Activated CD8-positive, alpha-beta T cell treated with anti-CD3 and anti-CD28 coated beads, Interleukin-2, amount 10 ng/mL, durations not matched to agents 7 days and 5 days (primary cell): Measurements from ENCODE around the gene SEPTIN1. TPM values are rescaled to one million over a fixed set of nuclear protein-coding genes. Genes with fewer than 3 reads are reported as not detected.

Source experiments
- ATAC-seq: fragments of 150-1000 bp; cut with Tn5 transposase; one replicate; pipeline ENCODE4 v1.10.0; 2021; ENCODE audit warnings: moderate library complexity
- CTCF ChIA-PET: fragments of 350-600 bp; sonication (Branson Sonifier 250); formaldehyde crosslinking; loops from one replicate; lab custom pipeline; 2021; ENCODE audit warnings: antibody characterized with exemption; lab: Charles Lee
- POLR2A ChIA-PET: fragments of 350-600 bp; sonication (Branson Sonifier 250); formaldehyde crosslinking; loops from one replicate; lab custom pipeline; 2021; ENCODE audit warnings: antibody characterized with exemption; lab: Charles Lee
- DNase-seq: peaks from one replicate; pipeline ENCODE4 v3.0.0-alpha.2; 2020
- H3K27ac Mint-ChIP-seq: one replicate; pipeline ENCODE4 v1.8.0; 2021; ENCODE audit warnings: mild to moderate bottlenecking, mixed read lengths
- H3K27me3 Mint-ChIP-seq: one replicate; pipeline ENCODE4 v1.8.0; 2021; ENCODE audit warnings: low read depth, mixed read lengths
- H3K36me3 Mint-ChIP-seq: one replicate; pipeline ENCODE4 v1.8.0; 2021; ENCODE audit warnings: low read depth, mixed read lengths
- H3K4me1 Mint-ChIP-seq: one replicate; pipeline ENCODE4 v1.8.0; 2021; ENCODE audit warnings: low read depth, mixed read lengths
- H3K4me3 Mint-ChIP-seq: one replicate; pipeline ENCODE4 v1.8.0; 2021; ENCODE audit warnings: mild to moderate bottlenecking, mixed read lengths
- H3K9me3 Mint-ChIP-seq: one replicate; pipeline ENCODE4 v1.8.0; 2022; ENCODE audit warnings: mixed read lengths; ENCODE audit not compliant: insufficient read depth
- total RNA-seq, 2 experiments: library from RNA; stranded (reverse); gene quantifications; one replicate each; pipeline ENCODE4 v1.2.3, GENCODE V29; 2021

SEPTIN1 gene
- total RNA-seq, 2 experiments from 2014 or later: 321 to 342 TPM

DNA sequence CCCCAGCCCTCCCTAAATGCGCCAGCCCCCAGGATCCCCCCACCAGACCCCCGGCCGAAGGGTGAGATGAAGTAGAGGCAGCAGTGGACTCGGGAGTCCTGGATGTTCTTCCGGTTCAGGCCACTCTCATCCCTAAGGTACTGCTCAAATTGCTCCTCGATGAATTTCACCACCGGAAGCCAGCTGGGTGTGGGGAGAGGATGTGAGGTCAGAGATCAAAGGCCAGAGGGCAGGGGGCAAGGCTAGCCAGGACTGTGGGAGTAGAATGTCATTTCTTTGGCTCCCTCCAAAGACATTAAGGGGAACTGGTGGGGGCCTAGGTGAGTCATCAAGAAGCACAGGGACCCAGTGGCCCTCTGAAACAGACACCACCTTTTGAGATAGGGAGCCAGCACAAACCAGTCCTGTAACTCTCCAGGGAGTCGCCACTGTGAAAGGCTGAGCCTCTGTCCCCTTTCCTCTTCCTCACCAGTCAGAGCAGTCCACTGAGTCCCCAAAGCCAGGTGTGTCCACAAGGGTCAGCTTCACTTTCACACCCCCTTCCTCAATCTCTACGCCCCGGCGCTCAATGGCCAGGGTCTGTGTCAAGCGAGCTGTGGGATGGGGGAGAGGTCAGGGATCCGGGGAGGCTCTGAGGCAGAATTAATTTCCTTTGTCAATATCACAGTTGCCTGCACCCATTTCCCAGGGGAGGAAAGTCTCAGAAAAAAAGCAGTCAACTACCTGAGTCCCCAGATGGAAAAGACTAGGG lies 895 bp downstream of the SEPTIN1 start:
- ATAC-seq: no peak
- POLR2A ChIA-PET: interaction anchor here (1.1 to 3.6 kb wide), 4 partner anchors 10 to 26 kb away, joined by 4 to 31 read pairs (median 18); partner anchors contain the start of genes TBC1D10B, ZNF48 and ZNF771

DNA sequence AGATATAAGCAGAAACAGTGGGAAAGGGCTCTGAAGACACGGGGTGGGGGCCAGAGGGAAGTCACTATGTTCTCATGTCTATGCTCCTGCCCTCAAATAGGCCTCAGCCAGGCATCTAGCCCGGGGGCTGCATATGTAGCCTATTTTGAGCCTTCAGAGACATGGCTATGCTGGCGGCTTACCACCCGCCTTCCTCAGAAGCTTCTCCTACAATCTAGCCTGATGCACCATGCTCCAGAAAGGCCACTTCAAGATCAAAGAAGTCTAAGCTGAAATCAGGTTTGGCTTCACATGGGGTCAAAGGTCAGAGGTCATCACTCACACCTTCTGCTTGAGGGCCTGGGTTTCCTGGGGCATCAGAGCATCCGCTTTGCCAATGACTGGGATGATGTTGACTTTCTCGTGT lies 1.6 kb downstream of the SEPTIN1 start:
- Mint-ChIP-seq H3K36me3 (peaks cover 49% of the 10 kb centered on the region), H3K27ac (peak overlapping the region; percentile 93), H3K4me1 (peaks cover 69% of the 10 kb centered on the region), H3K4me3 (peak overlapping the region; percentile 90), H3K27me3 (no peaks in the 10 kb centered on the region), H3K9me3 (no peaks in the 10 kb centered on the region)
- ChIA-PET CTCF (interaction anchor here (1.0 to 2.8 kb wide), 3 partner anchors 10 to 37 kb away, joined by 3 to 11 read pairs (median 7); no protein-coding TSS in a partner anchor), POLR2A (interaction anchor here (1.1 to 3.6 kb wide), 2 partner anchors 10 to 14 kb away, joined by 4 to 31 read pairs; partner anchors contain the start of gene ZNF48)
- DNase-seq (no peak), ATAC-seq (no peak)

More for the DNA sequence above, 895 bp downstream of the SEPTIN1 start:
- peak; percentile 63 for DNase-seq
- CTCF ChIA-PET: interaction anchor here (1.0 to 2.8 kb wide), 4 partner anchors 10 to 36 kb away, joined by 3 to 20 read pairs (median 12); partner anchors contain the start of gene ZNF48
- peak overlapping the region; percentile 90 for H3K4me3 Mint-ChIP-seq
- H3K36me3 Mint-ChIP-seq: peaks cover 49% of the 10 kb centered on the region
- H3K27ac Mint-ChIP-seq: peak overlapping the region; percentile 93
- H3K4me1 Mint-ChIP-seq: peaks cover 68% of the 10 kb centered on the region
- H3K9me3 Mint-ChIP-seq: no peaks in the 10 kb centered on the region
- no peaks in the 10 kb centered on the region for H3K27me3 Mint-ChIP-seq

DNA sequence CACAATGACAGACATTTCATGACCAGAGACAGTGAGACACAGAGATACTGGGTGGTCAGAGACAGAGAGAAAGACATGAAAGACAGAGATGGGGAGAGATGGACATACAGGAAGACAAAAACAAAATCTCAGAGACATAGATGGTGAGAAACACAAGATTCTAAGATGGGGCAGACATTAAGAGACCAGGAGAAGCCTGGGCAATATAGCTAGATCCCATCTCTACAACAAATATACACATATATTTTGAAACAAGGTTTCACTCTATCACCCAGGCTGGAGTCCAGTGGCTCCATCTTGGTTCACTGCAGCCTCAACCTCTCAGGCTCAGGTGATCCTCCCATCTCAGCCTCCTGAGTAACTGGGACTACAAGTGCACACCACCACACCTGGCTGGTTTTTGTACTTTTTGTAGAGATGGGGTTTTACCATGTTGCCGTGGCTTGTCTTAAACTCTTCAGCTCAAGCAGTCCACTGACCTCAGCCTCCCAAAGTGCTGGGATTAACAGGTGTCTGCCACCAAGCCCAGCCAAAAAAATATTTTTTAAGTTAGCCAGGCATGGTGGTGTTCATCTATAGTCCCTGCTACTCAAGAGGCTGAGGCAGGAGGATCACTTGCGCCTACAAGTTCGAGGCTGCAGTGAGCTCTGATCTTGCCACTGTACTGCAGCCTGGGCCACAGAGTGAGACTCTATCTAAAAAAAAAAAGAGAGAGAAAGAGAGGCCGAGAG lies 2.1 kb downstream of the SEPTIN1 start:
- Mint-ChIP-seq H3K27me3 (no peaks in the 10 kb centered on the region), H3K4me1 (peaks cover 73% of the 10 kb centered on the region), H3K4me3 (peak overlapping the region; percentile 99), H3K27ac (peak overlapping the region; percentile 93), H3K9me3 (no peaks in the 10 kb centered on the region), H3K36me3 (peaks cover 49% of the 10 kb centered on the region)
- ChIA-PET CTCF (interaction anchor here (1.3 to 2.8 kb wide), 2 partner anchors 9 to 29 kb away, joined by 7 to 11 read pairs; no protein-coding TSS in a partner anchor), POLR2A (interaction anchor here (1.1 to 3.6 kb wide), 2 partner anchors 9 to 15 kb away, joined by 4 to 31 read pairs; partner anchors contain the start of gene ZNF48)
- ATAC-seq: no peak
- no peak for DNase-seq

DNA sequence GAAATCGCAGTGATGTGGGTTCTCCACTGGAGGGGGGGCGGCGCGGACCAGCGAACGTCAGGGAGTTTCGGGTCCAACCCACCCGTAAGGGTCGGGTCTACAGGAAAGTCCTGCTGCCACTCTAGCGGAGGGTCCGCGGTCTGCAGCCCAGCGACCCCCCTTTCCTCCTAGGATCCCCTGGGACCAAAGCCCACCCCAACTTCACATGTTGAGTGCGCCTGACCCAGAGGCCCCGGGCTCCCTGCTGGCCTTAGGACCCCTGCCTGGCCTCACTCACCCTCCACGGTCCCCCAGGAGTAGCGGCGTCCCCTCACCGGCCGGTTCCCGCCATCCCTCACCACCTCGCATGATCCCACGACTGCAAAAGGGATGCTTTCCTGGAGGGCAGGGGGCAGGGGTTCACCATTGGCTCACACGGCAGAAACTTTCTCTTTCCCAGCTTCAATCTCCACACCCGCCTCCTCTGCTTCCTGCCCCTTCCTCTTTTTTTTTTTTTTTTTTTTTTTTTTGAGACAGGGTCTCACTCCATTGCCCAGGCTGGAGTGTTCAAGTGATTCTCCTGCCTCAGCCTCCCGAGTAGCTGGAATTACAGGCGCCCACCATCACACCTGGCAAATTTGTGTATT lies 3.1 kb downstream of the SEPTIN1 start:
- Mint-ChIP-seq H3K36me3 (peaks cover 49% of the 10 kb centered on the region), H3K4me1 (peaks cover 70% of the 10 kb centered on the region), H3K27me3 (no peaks in the 10 kb centered on the region), H3K27ac (peak overlapping the region; percentile 100), H3K4me3 (peak overlapping the region; percentile 99), H3K9me3 (no peaks in the 10 kb centered on the region)
- DNase-seq (no peak), ATAC-seq (no peak)
- ChIA-PET CTCF (interaction anchor here (1.3 to 2.8 kb wide), 4 partner anchors 8 to 30 kb away, joined by 4 to 11 read pairs (median 6); partner anchors contain the start of gene ZNF771), POLR2A (interaction anchor here (1.7 kb wide), 1 partner anchor 196 kb away, joined by 6 read pairs; the partner anchor contains the start of gene CORO1A)

DNA sequence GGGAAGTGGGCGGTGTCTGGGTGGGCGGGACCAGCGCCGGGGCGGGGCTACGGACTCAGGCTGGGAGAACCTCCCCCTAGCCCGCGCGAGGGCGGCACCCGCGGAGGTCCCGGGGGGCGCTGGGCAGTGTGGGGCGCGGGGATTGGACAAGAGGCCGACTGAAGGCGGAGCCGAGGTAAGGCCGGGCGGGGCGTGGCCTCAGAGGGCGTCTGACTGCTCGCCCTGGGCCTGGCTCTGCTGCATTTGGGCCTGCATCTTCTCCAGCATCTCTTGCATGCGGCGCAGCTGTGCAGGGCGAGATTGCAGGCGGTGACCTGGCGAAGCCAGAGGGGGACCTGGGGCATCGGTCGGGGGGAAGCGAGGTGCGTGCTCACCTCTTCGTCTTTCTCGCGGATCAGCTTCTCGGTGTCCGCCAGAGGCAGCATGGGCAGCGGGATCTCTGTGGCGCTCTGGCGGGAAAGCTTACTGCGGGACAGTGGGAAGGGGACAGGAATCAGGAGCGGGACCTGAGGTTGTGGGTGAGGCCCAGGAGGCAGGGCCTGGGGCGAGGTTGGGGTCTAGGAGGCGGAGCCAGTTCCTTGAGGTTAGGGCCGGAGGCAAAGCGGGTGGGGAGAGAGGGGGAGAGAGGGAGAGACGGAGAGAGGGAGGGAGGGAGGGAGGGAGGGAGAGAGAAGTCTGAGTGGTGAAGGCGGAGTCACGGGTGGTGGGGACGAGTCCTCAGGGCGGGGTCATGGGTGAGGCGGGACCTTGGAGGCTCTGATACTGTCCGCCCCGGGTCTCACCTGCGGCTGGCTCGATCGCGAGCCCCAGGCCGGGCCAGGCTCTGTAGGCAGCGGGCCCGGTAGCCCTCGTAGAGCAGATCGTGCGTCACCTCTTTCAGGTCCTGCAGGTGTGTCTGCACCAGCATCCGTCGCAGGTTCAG lies 3.9 kb downstream of the SEPTIN1 start:
- DNase-seq (peak; percentile 99), ATAC-seq (peak; percentile 88)
- peaks cover 49% of the 10 kb centered on the region for H3K36me3 Mint-ChIP-seq
- ChIA-PET CTCF (interaction anchor here (1.6 to 2.8 kb wide), 3 partner anchors 7 to 29 kb away, joined by 4 to 11 read pairs (median 6); partner anchors contain the start of gene ZNF771), POLR2A (interaction anchor here (0.6 to 2.2 kb wide), 7 partner anchors 9 to 195 kb away, joined by 3 to 8 read pairs (median 5); partner anchors contain the start of genes CD2BP2, CORO1A, ZNF48 and ZNF771)
- peaks cover 65% of the 10 kb centered on the region for H3K4me1 Mint-ChIP-seq
- no peaks in the 10 kb centered on the region for H3K27me3 Mint-ChIP-seq
- peak overlapping the region; percentile 99 for H3K4me3 Mint-ChIP-seq
- no peaks in the 10 kb centered on the region for H3K9me3 Mint-ChIP-seq
- H3K27ac Mint-ChIP-seq: peak overlapping the region; percentile 100

DNA sequence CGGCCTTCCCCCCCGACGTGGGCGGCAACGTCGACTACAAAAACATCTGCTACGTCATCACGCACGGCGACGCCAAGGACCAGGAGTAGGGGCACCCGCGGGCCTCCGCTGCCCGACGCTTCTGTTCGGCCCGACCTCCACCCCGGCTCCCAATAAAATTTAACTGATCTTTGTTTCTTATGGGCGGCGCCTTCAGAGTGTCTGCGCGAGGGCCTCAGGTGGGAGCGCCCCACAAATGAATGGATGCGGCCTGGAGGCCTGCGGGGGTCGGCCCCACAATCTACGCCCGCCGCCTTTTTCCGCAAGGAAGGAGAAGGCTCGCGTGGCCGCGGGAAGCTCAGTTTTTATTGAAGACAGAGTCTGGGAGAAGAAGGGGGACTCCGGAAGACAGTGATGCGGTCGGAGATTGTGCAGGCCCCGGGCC lies 4.5 kb downstream of the SEPTIN1 start:
- POLR2A ChIA-PET: interaction anchor here (0.5 to 2.2 kb wide), 8 partner anchors 9 to 195 kb away, joined by 3 to 8 read pairs (median 4); partner anchors contain the start of genes CD2BP2, CORO1A, ZNF48 and ZNF771
- CTCF ChIA-PET: interaction anchor here (1.6 to 2.0 kb wide), 2 partner anchors 9 to 29 kb away, joined by 4 to 6 read pairs; partner anchors contain the start of gene ZNF771
- peak overlapping the region; percentile 100 for H3K27ac Mint-ChIP-seq
- H3K4me3 Mint-ChIP-seq: peak overlapping the region; percentile 99
- H3K9me3 Mint-ChIP-seq: no peaks in the 10 kb centered on the region
- peak; percentile 31 for ATAC-seq
- H3K27me3 Mint-ChIP-seq: no peaks in the 10 kb centered on the region
- peaks cover 59% of the 10 kb centered on the region for H3K4me1 Mint-ChIP-seq
- peak; percentile 90 for DNase-seq
- H3K36me3 Mint-ChIP-seq: peaks cover 48% of the 10 kb centered on the region

DNA sequence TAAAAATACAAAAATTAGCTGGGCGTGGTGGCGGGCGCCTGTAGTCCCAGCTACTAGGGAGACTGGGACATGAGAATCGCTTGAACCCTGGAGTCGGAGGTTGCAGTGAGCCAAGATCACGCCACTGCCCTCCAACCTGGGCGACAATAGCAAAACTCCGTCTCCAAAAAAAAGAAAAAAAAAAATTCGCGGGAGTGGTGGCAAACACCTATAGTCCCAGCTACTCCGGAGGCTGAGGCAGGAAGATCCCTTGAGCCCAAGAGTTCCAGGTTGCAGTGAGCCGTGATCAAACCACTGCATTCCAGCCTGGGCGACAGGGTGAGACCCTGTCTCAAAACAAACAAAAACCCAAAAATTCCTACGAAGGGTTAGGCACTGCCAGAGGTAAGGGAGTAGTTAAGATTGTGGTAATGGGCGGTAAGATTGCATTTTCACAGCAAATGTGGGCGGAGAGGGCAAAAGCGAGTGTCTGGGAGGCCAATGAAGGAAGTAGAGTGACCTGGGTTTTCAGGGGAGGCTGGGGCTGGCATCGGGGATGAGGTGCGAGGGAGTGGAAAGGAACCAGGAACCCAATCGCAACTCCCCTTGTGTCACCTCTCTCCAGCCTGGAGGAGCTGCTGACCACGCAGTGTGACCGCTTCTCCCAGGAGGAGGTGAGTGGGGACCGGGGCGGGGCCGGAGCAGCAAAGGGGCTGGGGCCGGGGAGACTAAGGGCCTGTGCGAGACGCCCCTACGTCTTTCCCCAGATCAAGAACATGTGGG lies 5.1 kb downstream of the SEPTIN1 start:
- ChIA-PET CTCF (interaction anchor here (1.1 to 2.0 kb wide), 3 partner anchors 9 to 34 kb away, joined by 3 to 6 read pairs (median 4); partner anchors contain the start of gene ZNF771), POLR2A (interaction anchor here (0.5 to 2.2 kb wide), 9 partner anchors 9 to 468 kb away, joined by 3 to 8 read pairs (median 4); partner anchors contain the start of genes CD2BP2, CORO1A, ZNF48 and ZNF771)
- ATAC-seq (no peak), DNase-seq (no peak)
- Mint-ChIP-seq H3K4me1 (peaks cover 60% of the 10 kb centered on the region), H3K9me3 (no peaks in the 10 kb centered on the region), H3K27ac (peak overlapping the region; percentile 100), H3K4me3 (peak overlapping the region; percentile 99), H3K27me3 (no peaks in the 10 kb centered on the region), H3K36me3 (peaks cover 44% of the 10 kb centered on the region)

DNA sequence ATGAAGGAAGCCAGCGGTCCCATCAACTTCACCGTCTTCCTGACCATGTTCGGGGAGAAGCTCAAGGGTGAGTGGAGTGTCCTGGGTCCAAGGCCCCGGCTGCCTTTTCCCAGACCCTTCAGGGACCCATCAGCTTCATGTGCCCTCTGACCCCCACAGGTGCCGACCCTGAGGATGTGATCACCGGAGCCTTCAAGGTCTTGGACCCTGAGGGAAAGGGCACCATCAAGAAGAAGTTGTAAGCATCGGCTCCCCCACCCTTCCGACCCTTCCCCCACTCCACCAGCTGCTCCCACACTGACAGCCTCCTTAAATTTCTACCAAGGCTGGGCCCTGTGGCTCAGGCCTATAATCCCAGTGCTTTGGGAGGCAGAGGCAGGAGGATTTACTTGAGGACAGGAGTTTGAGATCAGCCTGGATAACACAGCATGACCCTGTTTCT lies 5.9 kb downstream of the SEPTIN1 start:
- peaks cover 40% of the 10 kb centered on the region for H3K36me3 Mint-ChIP-seq
- no peaks in the 10 kb centered on the region for H3K27me3 Mint-ChIP-seq
- H3K4me1 Mint-ChIP-seq: peaks cover 64% of the 10 kb centered on the region
- CTCF ChIA-PET: interaction anchor here (1.1 kb wide), 1 partner anchor 35 kb away, joined by 3 read pairs; no protein-coding TSS in a partner anchor
- ATAC-seq: no peak
- POLR2A ChIA-PET: interaction anchor here (0.6 to 2.2 kb wide), 3 partner anchors 19 to 469 kb away, joined by 3 to 8 read pairs (median 4); partner anchors contain the start of gene ZNF48
- H3K27ac Mint-ChIP-seq: no peak overlapping the region
- no peaks in the 10 kb centered on the region for H3K9me3 Mint-ChIP-seq
- H3K4me3 Mint-ChIP-seq: peak overlapping the region; percentile 99
- no peak for DNase-seq

DNA sequence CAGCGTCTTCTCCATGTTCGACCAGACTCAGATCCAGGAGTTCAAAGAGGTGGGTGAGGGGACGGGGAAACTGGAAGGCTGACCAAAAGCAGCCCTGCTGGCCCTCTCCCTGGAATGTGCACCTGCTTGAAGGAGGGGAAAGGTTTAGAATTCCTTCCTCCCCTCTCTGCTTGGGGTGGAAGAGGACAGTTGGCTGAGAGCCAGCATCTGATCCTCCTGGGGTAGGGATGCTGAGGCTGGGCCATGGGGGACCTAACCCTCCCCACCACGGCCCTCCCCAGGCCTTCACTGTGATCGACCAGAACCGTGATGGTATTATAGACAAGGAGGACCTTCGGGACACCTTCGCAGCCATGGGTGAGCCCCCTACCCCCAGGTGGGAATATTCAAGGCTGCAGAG lies 6.5 kb downstream of the SEPTIN1 start:
- peaks cover 64% of the 10 kb centered on the region for H3K4me1 Mint-ChIP-seq
- H3K9me3 Mint-ChIP-seq: no peaks in the 10 kb centered on the region
- no peak for ATAC-seq
- H3K4me3 Mint-ChIP-seq: no peak overlapping the region
- DNase-seq: no peak
- H3K27me3 Mint-ChIP-seq: no peaks in the 10 kb centered on the region
- CTCF ChIA-PET: no interaction called here
- H3K27ac Mint-ChIP-seq: peak overlapping the region; percentile 46
- POLR2A ChIA-PET: interaction anchor here (1.4 kb wide), 1 partner anchor 189 kb away, joined by 4 read pairs; no protein-coding TSS in a partner anchor
- peaks cover 33% of the 10 kb centered on the region for H3K36me3 Mint-ChIP-seq
